HepG2 (cell line): ENCODE results near the gene ALG14. TPM values are rescaled to one million over a fixed set of nuclear protein-coding genes. Genes with fewer than 3 reads are reported as not detected.
A peak's percentile ranks its signal among the peaks of the same experiment; 100 is the strongest.

Experiments
- ADNP ChIP-seq: sonication (generic); formaldehyde crosslinking; IDR thresholded peaks from 2 replicates; pipeline ENCODE4 v1.4.0; 2020; ENCODE audit warnings: missing genetic modification reagents
- BRCA1 ChIP-seq: sonication (generic); formaldehyde crosslinking; IDR thresholded peaks from 2 replicates; pipeline ENCODE4 v1.4.0; 2020; ENCODE audit warnings: missing genetic modification reagents
- ESRRA ChIP-seq: sonication (generic); formaldehyde crosslinking; IDR thresholded peaks from 2 replicates; pipeline ENCODE4 v1.5.1; 2020; ENCODE audit warnings: mild to moderate bottlenecking, low read depth, missing genetic modification reagents
- HNF1A ChIP-seq, 2 experiments: sonication (generic) in 1 of 2; formaldehyde crosslinking in 1 of 2; IDR thresholded peaks; 2 replicates each; pipeline versions ENCODE4 v1.4.0 to v1.6.1; 2016 to 2020; ENCODE audit warnings: borderline replicate concordance in 1 of 2, low read depth in 1 of 2, mild to moderate bottlenecking in 1 of 2, missing genetic modification reagents in 1 of 2
- IRX3 ChIP-seq: sonication (generic); formaldehyde crosslinking; IDR thresholded peaks from 2 replicates; pipeline ENCODE4 v1.8.1; 2023; ENCODE audit warnings: mild to moderate bottlenecking, low read depth, missing genetic modification reagents, borderline replicate concordance
- MED1 ChIP-seq: sonication (generic); formaldehyde crosslinking; IDR thresholded peaks from 2 replicates; pipeline ENCODE4 v1.4.0; 2020; ENCODE audit warnings: missing genetic modification reagents
- MED13 ChIP-seq: sonication (generic); formaldehyde crosslinking; IDR thresholded peaks from 2 replicates; pipeline ENCODE4 v1.5.0; 2020; ENCODE audit warnings: missing genetic modification reagents
- MIXL1 ChIP-seq: IDR thresholded peaks from 2 replicates; pipeline ENCODE4 v1.6.1; 2016
- PLRG1 ChIP-seq: fragments of 450-650 bp; conservative IDR thresholded peaks from 2 replicates; pipeline ENCODE4 v1.6.1; 2016
- RFXAP ChIP-seq: sonication (generic); formaldehyde crosslinking; IDR thresholded peaks from 2 replicates; pipeline ENCODE4 v1.4.0; 2020; ENCODE audit warnings: missing genetic modification reagents, borderline replicate concordance
- RXRB ChIP-seq: IDR thresholded peaks from 2 replicates; pipeline ENCODE4 v1.6.1; 2016; ENCODE audit warnings: borderline replicate concordance, missing genetic modification reagents, missing compliant biosample characterization
- SALL1 ChIP-seq: sonication (generic); formaldehyde crosslinking; IDR thresholded peaks from 2 replicates; pipeline ENCODE4 v1.8.0; 2022; ENCODE audit warnings: mild to moderate bottlenecking, missing genetic modification reagents
- SSRP1 ChIP-seq: IDR thresholded peaks from 2 replicates; pipeline ENCODE4 v1.6.1; 2016; ENCODE audit warnings: control low read depth
- TEAD3 ChIP-seq: optimal IDR thresholded peaks from 2 replicates; pipeline ENCODE3; 2016; ENCODE audit warnings: borderline replicate concordance
- ZBTB7A ChIP-seq: sonication (generic); formaldehyde crosslinking; IDR thresholded peaks from 2 replicates; pipeline ENCODE4 v1.8.0; 2022; ENCODE audit warnings: mild to moderate bottlenecking, missing genetic modification reagents
- ZNF30 ChIP-seq: sonication (generic); formaldehyde crosslinking; IDR thresholded peaks from 2 replicates; pipeline ENCODE4 v1.5.0; 2020; ENCODE audit warnings: mild to moderate bottlenecking, missing genetic modification reagents
- ZNF333 ChIP-seq: sonication (generic); formaldehyde crosslinking; IDR thresholded peaks from 2 replicates; pipeline ENCODE4 v1.4.0; 2020; ENCODE audit warnings: mild to moderate bottlenecking, missing genetic modification reagents, borderline replicate concordance
- ZNF496 ChIP-seq: sonication (generic); formaldehyde crosslinking; IDR thresholded peaks from 2 replicates; pipeline ENCODE4 v1.8.1; 2023; ENCODE audit warnings: mild to moderate bottlenecking, moderate library complexity, missing genetic modification reagents; ENCODE audit not compliant: insufficient replicate concordance
- ZNF713 ChIP-seq: sonication (generic); formaldehyde crosslinking; IDR thresholded peaks from 2 replicates; pipeline ENCODE4 v1.4.0; 2020; ENCODE audit warnings: mild to moderate bottlenecking, missing genetic modification reagents
- ZNF83 ChIP-seq: sonication (generic); formaldehyde crosslinking; IDR thresholded peaks from 2 replicates; pipeline ENCODE4 v1.4.0; 2020; ENCODE audit warnings: missing genetic modification reagents, mild to moderate bottlenecking, borderline replicate concordance
- polyA plus RNA-seq, 8 experiments: library from polyadenylated mRNA; depleted of rRNA in 3 of 8; stranded (reverse) in 7 of 8; unstranded in 1 of 8; fragments of >200 nt; fragmentation: Illumina TruSeq in 4 of 8; extraction: Trizol in 4 of 8; gene quantifications; 2 replicates each; pipeline versions ENCODE4 v1.2.1 to v1.2.3, GENCODE V29; 2011 to 2016; ENCODE audit warnings: low read depth in 4 of 8, missing spikeins in 1 of 8, mixed read lengths in 1 of 8; ENCODE audit not compliant: insufficient read depth in 1 of 8
- total RNA-seq, 5 experiments: library from RNA; depleted of rRNA; stranded (reverse); fragments of >200 nt; fragmentation: Illumina TruSeq; extraction: Trizol; gene quantifications; 2 replicates each; pipeline ENCODE4 v1.2.3, GENCODE V29; 2016; ENCODE audit warnings: low read depth in 1 of 5
- TF ChIP-seq, protein P1 (sequence below): sonication (generic); formaldehyde crosslinking; IDR thresholded peaks from 2 replicates; pipeline ENCODE4 v1.5.1; 2020; ENCODE audit warnings: mild to moderate bottlenecking, missing genetic modification reagents, moderate library complexity
- TF ChIP-seq, protein P2 (sequence below): sonication (generic); formaldehyde crosslinking; IDR thresholded peaks from 2 replicates; pipeline ENCODE4 v1.8.0; 2022; ENCODE audit warnings: mild to moderate bottlenecking, missing genetic modification reagents

ALG14 gene
- total and polyA plus RNA-seq, 2 of the 13 experiments (the other 11 are each of a cell fraction or from before 2014, with no cell fraction given): 4.5 to 12.7 TPM

DNA sequence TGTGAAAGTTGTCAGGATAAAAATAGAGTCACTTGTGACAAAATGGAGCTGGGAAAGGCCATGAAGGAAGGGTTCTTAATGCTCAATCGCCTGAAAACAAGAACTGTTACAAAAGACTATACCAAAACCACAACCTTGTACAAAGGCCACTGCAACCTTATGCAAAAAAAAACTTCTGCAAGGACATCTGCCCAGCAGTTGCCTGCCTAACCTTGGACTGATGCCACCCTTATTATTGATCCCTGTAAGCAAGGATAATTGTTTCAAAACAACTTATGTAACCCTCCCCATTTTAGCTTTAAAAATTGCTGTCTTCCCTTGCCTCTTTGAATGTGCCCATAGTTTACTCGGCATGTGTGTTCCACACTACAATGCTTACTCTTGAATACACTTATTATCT lies 5.7 kb downstream of the ALG14 start (continued):
- TF ChIP-seq HNF1A (IDR thresholded peaks at IDR 0.05; ENCODE audit: low read depth) (peak; percentile 68), HNF1A (CRISPR knock-in tag; IDR thresholded peaks at IDR 0.05; ENCODE audit: borderline replicate concordance) (peak; percentile 73; the same call in 1 of the 2 replicates), MED1 (CRISPR knock-in tag) (peak; percentile 95), RFXAP (no peak), ZBTB7A (CRISPR knock-in tag) (no peak), ZNF496 (CRISPR knock-in tag) (no peak), ZNF30 (CRISPR knock-in tag) (no peak), MED13 (CRISPR knock-in tag) (no peak), ZNF333 (CRISPR knock-in tag) (no peak), ZNF713 (CRISPR knock-in tag) (no peak), MIXL1 (peak; percentile 97), ADNP (no peak), IRX3 (no peak), SALL1 (peak; percentile 80; the same call in 1 of the 2 replicates), ZNF83 (no peak), TEAD3 (CRISPR knock-in tag) (no peak), PLRG1 (no peak), SSRP1 (CRISPR knock-in tag) (peak; percentile 30; the same call in 1 of the 2 replicates), ESRRA (CRISPR knock-in tag) (peak; percentile 88), BRCA1 (CRISPR knock-in tag) (0 out of 2 replicates have a peak, but pooled peaks have one; percentile 34), RXRB (peak; percentile 96)
- TF ChIP-seq, protein P1, sequence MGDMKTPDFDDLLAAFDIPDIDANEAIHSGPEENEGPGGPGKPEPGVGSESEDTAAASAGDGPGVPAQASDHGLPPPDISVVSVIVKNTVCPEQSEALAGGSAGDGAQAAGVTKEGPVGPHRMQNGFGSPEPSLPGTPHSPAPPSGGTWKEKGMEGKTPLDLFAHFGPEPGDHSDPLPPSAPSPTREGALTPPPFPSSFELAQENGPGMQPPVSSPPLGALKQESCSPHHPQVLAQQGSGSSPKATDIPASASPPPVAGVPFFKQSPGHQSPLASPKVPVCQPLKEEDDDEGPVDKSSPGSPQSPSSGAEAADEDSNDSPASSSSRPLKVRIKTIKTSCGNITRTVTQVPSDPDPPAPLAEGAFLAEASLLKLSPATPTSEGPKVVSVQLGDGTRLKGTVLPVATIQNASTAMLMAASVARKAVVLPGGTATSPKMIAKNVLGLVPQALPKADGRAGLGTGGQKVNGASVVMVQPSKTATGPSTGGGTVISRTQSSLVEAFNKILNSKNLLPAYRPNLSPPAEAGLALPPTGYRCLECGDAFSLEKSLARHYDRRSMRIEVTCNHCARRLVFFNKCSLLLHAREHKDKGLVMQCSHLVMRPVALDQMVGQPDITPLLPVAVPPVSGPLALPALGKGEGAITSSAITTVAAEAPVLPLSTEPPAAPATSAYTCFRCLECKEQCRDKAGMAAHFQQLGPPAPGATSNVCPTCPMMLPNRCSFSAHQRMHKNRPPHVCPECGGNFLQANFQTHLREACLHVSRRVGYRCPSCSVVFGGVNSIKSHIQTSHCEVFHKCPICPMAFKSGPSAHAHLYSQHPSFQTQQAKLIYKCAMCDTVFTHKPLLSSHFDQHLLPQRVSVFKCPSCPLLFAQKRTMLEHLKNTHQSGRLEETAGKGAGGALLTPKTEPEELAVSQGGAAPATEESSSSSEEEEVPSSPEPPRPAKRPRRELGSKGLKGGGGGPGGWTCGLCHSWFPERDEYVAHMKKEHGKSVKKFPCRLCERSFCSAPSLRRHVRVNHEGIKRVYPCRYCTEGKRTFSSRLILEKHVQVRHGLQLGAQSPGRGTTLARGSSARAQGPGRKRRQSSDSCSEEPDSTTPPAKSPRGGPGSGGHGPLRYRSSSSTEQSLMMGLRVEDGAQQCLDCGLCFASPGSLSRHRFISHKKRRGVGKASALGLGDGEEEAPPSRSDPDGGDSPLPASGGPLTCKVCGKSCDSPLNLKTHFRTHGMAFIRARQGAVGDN: no peak
- TF ChIP-seq, protein P2, sequence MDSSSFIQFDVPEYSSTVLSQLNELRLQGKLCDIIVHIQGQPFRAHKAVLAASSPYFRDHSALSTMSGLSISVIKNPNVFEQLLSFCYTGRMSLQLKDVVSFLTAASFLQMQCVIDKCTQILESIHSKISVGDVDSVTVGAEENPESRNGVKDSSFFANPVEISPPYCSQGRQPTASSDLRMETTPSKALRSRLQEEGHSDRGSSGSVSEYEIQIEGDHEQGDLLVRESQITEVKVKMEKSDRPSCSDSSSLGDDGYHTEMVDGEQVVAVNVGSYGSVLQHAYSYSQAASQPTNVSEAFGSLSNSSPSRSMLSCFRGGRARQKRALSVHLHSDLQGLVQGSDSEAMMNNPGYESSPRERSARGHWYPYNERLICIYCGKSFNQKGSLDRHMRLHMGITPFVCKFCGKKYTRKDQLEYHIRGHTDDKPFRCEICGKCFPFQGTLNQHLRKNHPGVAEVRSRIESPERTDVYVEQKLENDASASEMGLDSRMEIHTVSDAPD (CRISPR knock-in tag): 0 out of 2 replicates have a peak, but pooled peaks have one; percentile 41
